ENCODE measurements around the gene NTF3. TPM values are rescaled to one million over a fixed set of nuclear protein-coding genes. Genes with fewer than 3 reads are reported as not detected.

The NTF3 gene
- total and polyA plus RNA-seq, 7 donors: 0.16 to 0.62 (median 0.29) TPM

GRCh38 chr12:5514545-5514944 is 82.6 kb downstream of the NTF3 start:
- Histone ChIP-seq H3K9me3 (no peaks in the 10 kb centered on the region), H3K36me3 (ENCODE audit: insufficient read depth in 1 of 2, low read depth in 1 of 2) (no peaks in the 10 kb centered on the region), H3K27me3 (ENCODE audit: insufficient read depth in 3 of 3, low read length in 2 of 3) (peaks cover 0 to 14% (median 0%) of the 10 kb centered on the region in 3 donors), H3K4me1 (no peaks in the 10 kb centered on the region), H3K4me3 (no peak overlapping the region), H3K27ac (no peak overlapping the region)
- no peak for DNase-seq
- ATAC-seq: no peak
- no peak for TF ChIP-seq CTCF (IDR thresholded peaks at IDR 0.05)
- intact Hi-C loops (cut with DNase I): no loop called here
- WGBS, 3 donors: 92 to 98% (median 95%) methylated on average over 4 of the region's 4 CpGs

GRCh38 chr12:5515458-5515857 is 83.5 kb downstream of the NTF3 start:
- Histone ChIP-seq H3K36me3 (ENCODE audit: insufficient read depth in 1 of 2, low read depth in 1 of 2) (no peaks in the 10 kb centered on the region), H3K27me3 (ENCODE audit: insufficient read depth in 3 of 3, low read length in 2 of 3) (peaks cover 0 to 12% (median 0%) of the 10 kb centered on the region in 3 donors), H3K4me1 (no peaks in the 10 kb centered on the region), H3K4me3 (no peak overlapping the region), H3K27ac (no peak overlapping the region), H3K9me3 (no peaks in the 10 kb centered on the region)
- TF ChIP-seq CTCF (IDR thresholded peaks at IDR 0.05): no peak
- 100% methylated on average over 1 of the region's 1 CpG for WGBS, 3 donors
- intact Hi-C loops (cut with DNase I): no loop called here
- ATAC-seq (no peak), DNase-seq (no peak)

GRCh38 chr12:5516371-5517241 is 84.7 kb downstream of the NTF3 start:
- Histone ChIP-seq H3K9me3 (no peaks in the 10 kb centered on the region), H3K27me3 (ENCODE audit: insufficient read depth in 3 of 3, low read length in 2 of 3) (peaks cover 0 to 1% (median 0%) of the 10 kb centered on the region in 3 donors), H3K27ac (no peak overlapping the region), H3K4me1 (no peaks in the 10 kb centered on the region), H3K4me3 (no peak overlapping the region), H3K36me3 (ENCODE audit: insufficient read depth in 1 of 2, low read depth in 1 of 2) (no peaks in the 10 kb centered on the region)
- TF ChIP-seq CTCF (IDR thresholded peaks at IDR 0.05): no peak
- ATAC-seq (no peak), DNase-seq (no peak)
- WGBS, 3 donors: 77 to 83% (median 82%) methylated on average over 8 of the region's 8 CpGs
- intact Hi-C loops (cut with DNase I): no loop called here

- TF ChIP-seq CTCF (IDR thresholded peaks at IDR 0.05): no peak
- Histone ChIP-seq H3K9me3 (no peaks in the 10 kb centered on the region), H3K27me3 (ENCODE audit: insufficient read depth in 3 of 3, low read length in 2 of 3) (no peaks in the 10 kb centered on the region), H3K36me3 (ENCODE audit: insufficient read depth in 1 of 2, low read depth in 1 of 2) (no peaks in the 10 kb centered on the region), H3K4me3 (no peak overlapping the region), H3K4me1 (no peaks in the 10 kb centered on the region), H3K27ac (no peak overlapping the region)
- ATAC-seq: no peak
- no peak for DNase-seq
- intact Hi-C loops (cut with DNase I): no loop called here
- WGBS, 3 donors: 84 to 94% (median 88%) methylated on average over 8 of the region's 8 CpGs
Observed at GRCh38 chr12:5518584-5519365, 86.9 kb downstream of the NTF3 start.

All from psoas muscle (tissue), 8 donors.